GM21515 (cell line): Measurements from ENCODE around the gene SHANK1.
A peak's percentile ranks its signal among the peaks of the same experiment; 100 is the strongest.

ENCODE experiments used
- ATAC-seq: cut with Tn5 transposase; IDR thresholded peaks from one replicate; pipeline ENCODE4 v1.9.1; 2021; ENCODE audit not compliant: unreplicated experiment

The SHANK1 gene

GRCh38 chr19:50729894-50730293, 10.3 kb upstream of the SHANK1 start:
- no peak for ATAC-seq

GRCh38 chr19:50728084-50728737, 8.6 kb upstream of the SHANK1 start:
- ATAC-seq, result no peak

- no peak for ATAC-seq
Observed at GRCh38 chr19:50725911-50726230, 6.3 kb upstream of the SHANK1 start.

- no peak for ATAC-seq
Observed at GRCh38 chr19:50725218-50725910, 5.8 kb upstream of the SHANK1 start.

GRCh38 chr19:50724522-50725217, 5.1 kb upstream of the SHANK1 start:
- peak; percentile 67 for ATAC-seq

- ATAC-seq, result no peak
Observed at GRCh38 chr19:50723735-50724521, 4.3 kb upstream of the SHANK1 start.

GRCh38 chr19:50723069-50723468, 3.5 kb upstream of the SHANK1 start, which contains the start of gene CLEC11A:
TSS of gene CLEC11A (plus strand) at chr19:50723364. CDS start at chr19:50723526, 162 bp downstream.
- no peak for ATAC-seq

- ATAC-seq, result no peak
Observed at GRCh38 chr19:50722201-50723013, 2.8 kb upstream of the SHANK1 start.

GRCh38 chr19:50721441-50722137, 2.0 kb upstream of the SHANK1 start:
- ATAC-seq, result no peak

GRCh38 chr19:50720921-50721381, 1.3 kb upstream of the SHANK1 start:
- no peak for ATAC-seq

GRCh38 chr19:50720181-50720920, 749 bp upstream of the SHANK1 start:
- ATAC-seq, result no peak

GRCh38 chr19:50719119-50719435, 525 bp downstream of the SHANK1 start:
- no peak for ATAC-seq

- no peak for ATAC-seq
Observed at GRCh38 chr19:50718255-50719118, 1.1 kb downstream of the SHANK1 start.

- no peak for ATAC-seq
Observed at GRCh38 chr19:50717891-50718254, 1.7 kb downstream of the SHANK1 start.

GRCh38 chr19:50717026-50717723, 2.4 kb downstream of the SHANK1 start:
- ATAC-seq, result no peak

GRCh38 chr19:50716178-50717025, 3.2 kb downstream of the SHANK1 start:
- no peak for ATAC-seq
